H9 (cell line): Measurements from ENCODE around the gene MFSD12. TPM values are rescaled to one million over a fixed set of nuclear protein-coding genes. Genes with fewer than 3 reads are reported as not detected.

Experiments used
- DNase-seq: peaks from one replicate; pipeline ENCODE4 v3.0.0-alpha.2; 2017
- H2AFZ ChIP-seq: one replicate; pipeline ENCODE4 v1.6.1; 2013; ENCODE audit warnings: mild to moderate bottlenecking, low read length, control low read depth, moderate library complexity
- H2AK5ac ChIP-seq: 2 replicates; pipeline ENCODE4 v1.6.1; 2013; ENCODE audit warnings: low read length, control low read depth, mixed read lengths; ENCODE audit not compliant: insufficient read length
- H2BK120ac ChIP-seq: one replicate; pipeline ENCODE4 v1.6.1; 2013; ENCODE audit warnings: low read depth, mild to moderate bottlenecking, low read length, control low read depth, inconsistent platforms; ENCODE audit not compliant: poor library complexity, severe bottlenecking
- H2BK12ac ChIP-seq: 2 replicates; pipeline ENCODE4 v1.6.1; 2013; ENCODE audit warnings: low read length, control low read depth, mixed read lengths, low read depth; ENCODE audit not compliant: insufficient read length
- H2BK15ac ChIP-seq: 2 replicates; pipeline ENCODE4 v1.6.1; 2013; ENCODE audit warnings: low read depth, low read length, control low read depth
- H2BK20ac ChIP-seq: one replicate; pipeline ENCODE4 v1.6.1; 2013; ENCODE audit warnings: low read depth, mild to moderate bottlenecking, low read length, control low read depth, inconsistent platforms; ENCODE audit not compliant: poor library complexity, severe bottlenecking
- H2BK5ac ChIP-seq: 2 replicates; pipeline ENCODE4 v1.6.1; 2013; ENCODE audit warnings: low read length, control low read depth, mixed read lengths; ENCODE audit not compliant: insufficient read length
- H3K14ac ChIP-seq: 2 replicates; pipeline ENCODE4 v1.6.1; 2013; ENCODE audit warnings: low read length, control low read depth; ENCODE audit not compliant: insufficient read depth
- H3K18ac ChIP-seq: 2 replicates; pipeline ENCODE4 v1.6.1; 2013; ENCODE audit warnings: low read depth, mild to moderate bottlenecking, mixed read lengths, low read length, control low read depth; ENCODE audit not compliant: insufficient read length
- H3K23ac ChIP-seq: 2 replicates; pipeline ENCODE4 v1.6.1; 2013; ENCODE audit warnings: low read length, control low read depth, mixed read lengths, low read depth; ENCODE audit not compliant: insufficient read length
- H3K23me2 ChIP-seq: 2 replicates; pipeline ENCODE4 v1.6.1; 2013; ENCODE audit warnings: low read depth, mild to moderate bottlenecking, mixed read lengths, low read length, control low read depth; ENCODE audit not compliant: insufficient read length, poor library complexity, severe bottlenecking
- H3K27ac ChIP-seq: 2 replicates; pipeline ENCODE4 v1.5.1; 2013; ENCODE audit warnings: low read length, control low read depth, mixed read lengths, low read depth; ENCODE audit not compliant: insufficient read length
- H3K27me3 ChIP-seq: 2 replicates; pipeline ENCODE4 v1.6.1; 2013; ENCODE audit warnings: low read length, control low read depth, inconsistent platforms; ENCODE audit not compliant: insufficient read depth
- H3K4ac ChIP-seq: 2 replicates; pipeline ENCODE4 v1.6.1; 2013; ENCODE audit warnings: low read depth, mild to moderate bottlenecking, control low read depth, inconsistent platforms, low read length, moderate library complexity
- H3K4me1 ChIP-seq: 2 replicates; pipeline ENCODE4 v1.6.1; 2013; ENCODE audit warnings: low read length, control low read depth, inconsistent platforms; ENCODE audit not compliant: insufficient read depth
- H3K4me2 ChIP-seq: 2 replicates; pipeline ENCODE4 v1.6.1; 2013; ENCODE audit warnings: low read length, control low read depth, mixed read lengths; ENCODE audit not compliant: insufficient read length, insufficient read depth
- H3K56ac ChIP-seq: 2 replicates; pipeline ENCODE4 v1.6.1; 2013; ENCODE audit warnings: low read depth, mild to moderate bottlenecking, mixed read lengths, low read length, control low read depth; ENCODE audit not compliant: insufficient read length
- H3K79me1 ChIP-seq: 2 replicates; pipeline ENCODE4 v1.6.1; 2013; ENCODE audit warnings: low read depth, mild to moderate bottlenecking, moderate library complexity, low read length, control low read depth, inconsistent platforms; ENCODE audit not compliant: insufficient read depth, poor library complexity, severe bottlenecking
- H3K79me2 ChIP-seq: 2 replicates; pipeline ENCODE4 v1.6.1; 2013; ENCODE audit warnings: low read length, control low read depth, inconsistent platforms; ENCODE audit not compliant: insufficient read depth
- H3K9ac ChIP-seq: 2 replicates; pipeline ENCODE4 v1.6.1; 2013; ENCODE audit warnings: low read length, control low read depth, mixed read lengths; ENCODE audit not compliant: insufficient read length; ENCODE audit errors: extremely low read depth
- H3K9me3 ChIP-seq: one replicate; pipeline ENCODE4 v1.6.1; 2013; ENCODE audit warnings: low read depth, low read length, inconsistent platforms; ENCODE audit not compliant: control insufficient read depth
- H3T11ph ChIP-seq: one replicate; pipeline ENCODE4 v1.6.1; 2013; ENCODE audit warnings: mild to moderate bottlenecking, low read length, control low read depth, inconsistent platforms
- H4K20me1 ChIP-seq: one replicate; pipeline ENCODE4 v1.6.1; 2013; ENCODE audit not compliant: control insufficient read depth, insufficient read length, insufficient read depth
- H4K5ac ChIP-seq: 2 replicates; pipeline ENCODE4 v1.6.1; 2013; ENCODE audit warnings: low read depth, mild to moderate bottlenecking, mixed read lengths, low read length, control low read depth; ENCODE audit not compliant: insufficient read length
- H4K8ac ChIP-seq: replicated peaks from 2 replicates; pipeline ENCODE4 v1.6.1; 2013; ENCODE audit warnings: low read length, control low read depth, mixed read lengths, low read depth; ENCODE audit not compliant: insufficient read length
- H4K91ac ChIP-seq: 2 replicates; pipeline ENCODE4 v1.6.1; 2013; ENCODE audit warnings: low read depth, mild to moderate bottlenecking, moderate library complexity, mixed read lengths, low read length, control low read depth; ENCODE audit not compliant: insufficient read length
- H3K27ac Mint-ChIP-seq, 3 experiments: 2 replicates in 2 of 3; 3 replicates in 1 of 3; pipeline ENCODE4 v1.8.0; 2020 to 2021; ENCODE audit warnings: mixed read lengths in 3 of 3, mild to moderate bottlenecking in 1 of 3, moderate library complexity in 1 of 3
- H3K27me3 Mint-ChIP-seq: 2 replicates; pipeline ENCODE4 v1.8.0; 2021; ENCODE audit warnings: low read depth, mild to moderate bottlenecking, moderate library complexity, mixed read lengths
- H3K36me3 Mint-ChIP-seq, 3 experiments: 2 replicates in 2 of 3; 3 replicates in 1 of 3; pipeline ENCODE4 v1.8.0; 2020 to 2021; ENCODE audit warnings: low read depth in 3 of 3, mixed read lengths in 3 of 3; ENCODE audit not compliant: insufficient read depth in 1 of 3
- H3K4me1 Mint-ChIP-seq, 2 experiments: 2 replicates each; pipeline ENCODE4 v1.8.0; 2020; ENCODE audit warnings: mixed read lengths in 2 of 2
- H3K4me3 Mint-ChIP-seq, 2 experiments: 2 replicates in 1 of 2; 3 replicates in 1 of 2; pipeline ENCODE4 v1.8.0; 2020 to 2021; ENCODE audit warnings: mild to moderate bottlenecking in 2 of 2, mixed read lengths in 2 of 2, moderate library complexity in 1 of 2
- H3K9me3 Mint-ChIP-seq, 2 experiments: 2 replicates in 1 of 2; 3 replicates in 1 of 2; pipeline ENCODE4 v1.8.0; 2020; ENCODE audit warnings: mild to moderate bottlenecking in 2 of 2, mixed read lengths in 2 of 2, moderate library complexity in 1 of 2
- CTCF ChIP-seq: fragments of 200-600 bp; sonication (generic); conservative IDR thresholded peaks from 3 replicates; pipeline ENCODE4 v1.8.0; 2021; ENCODE audit warnings: antibody characterized with exemption, mild to moderate bottlenecking
- WGBS: extraction: QIAGEN DNeasy Blood & Tissue Kit; methylation state at CpG from one replicate; pipeline ENCODE4 v1.1.7; 2013; ENCODE audit warnings: missing lambda C conversion rate, low lambda C conversion rate, mixed read lengths; ENCODE audit not compliant: insufficient read length; ENCODE audit errors: extremely low coverage; 5-methylcytosine and 5-hydroxymethylcytosine counted together
- total RNA-seq: library from RNA; stranded (reverse); gene quantifications from 2 replicates; pipeline ENCODE4 v1.2.1, GENCODE V29; 2021

MFSD12 gene
- total RNA-seq, 1 experiment from 2014 or later = 58.8 TPM

- Histone ChIP-seq H3K79me2 (no peaks in the 10 kb centered on the region), H4K20me1 (no peaks in the 10 kb centered on the region), H2AFZ (no peak overlapping the region), H2BK120ac (no peak overlapping the region), H2AK5ac (no peak overlapping the region), H3K9me3 (no peaks in the 10 kb centered on the region), H2BK15ac (no peak overlapping the region), H3K4ac (no peak overlapping the region), H3K27me3 (no peaks in the 10 kb centered on the region; the same call in 1 of the 2 replicates), H3K14ac (no peak overlapping the region), H3K23me2 (peaks cover 15% of the 10 kb centered on the region), H3K23ac (no peak overlapping the region), H3K18ac (no peak overlapping the region), H2BK12ac (no peak overlapping the region), H4K5ac (no peak overlapping the region), H3K4me2 (no peak overlapping the region), H3K79me1 (no peaks in the 10 kb centered on the region), H4K91ac (no peak overlapping the region), H3K27ac (no peak overlapping the region), H3T11ph (no peak overlapping the region), H3K4me1 (no peaks in the 10 kb centered on the region), H4K8ac (no peak overlapping the region), H3K56ac (no peak overlapping the region), H2BK20ac (no peak overlapping the region), H3K9ac (no peak overlapping the region), H2BK5ac (no peak overlapping the region)
- TF ChIP-seq CTCF = no peak
- peaks cover 7 to 14% of the 10 kb centered on the region in 2 experiments for H3K4me1 Mint-ChIP-seq
- no peak overlapping the region for H3K27ac Mint-ChIP-seq
- no peak overlapping the region for H3K4me3 Mint-ChIP-seq
- H3K27me3 Mint-ChIP-seq = peaks cover 49% of the 10 kb centered on the region
- no peaks in the 10 kb centered on the region; a peak in 1 of 5 replicates for H3K9me3 Mint-ChIP-seq
- no peak for DNase-seq
- peaks cover 2 to 3% (median 3%) of the 10 kb centered on the region in 3 experiments; a peak in 6 of 7 replicates for H3K36me3 Mint-ChIP-seq
- WGBS = no CpG with 5 or more reads among the region's 11 CpGs
Measured at GRCh38 chr19:3580156-3580934, 23.0 kb upstream of the MFSD12 start.
